Subcutaneous adipose tissue (tissue), 4 donors: ENCODE measurements around the gene ZRANB3. TPM values are rescaled to one million over a fixed set of nuclear protein-coding genes. Genes with fewer than 3 reads are reported as not detected.

Source experiments
- small RNA-seq: library from RNA; depleted of rRNA; stranded (forward); fragments of <200 nt; gene quantifications from one replicate; pipeline ENCODE3, GENCODE V24; 2016
- total RNA-seq, 4 donors: library from RNA; depleted of rRNA; stranded (reverse); fragments of >200 nt; gene quantifications; one replicate each; pipeline ENCODE4 v1.1.0, GENCODE V29; 2016

ZRANB3 gene
- total RNA-seq, 4 donors from 2014 or later = 2.2 to 7.0 (median 2.6) TPM

Small RNA genes within 50 kb of the gene (small RNA-seq; reads per million reads assigned to genes)
- gene SNORA40B = 0.36 reads per million

Other genes with a start within 250 kb of the ZRANB3 start
- 10 to 100 TPM; 12.3 to 23.0 (median 18.1) TPM for gene R3HDM1, start 266 bp upstream of the ZRANB3 start, total RNA-seq
- 100 to 1,000 TPM in 1 of 4 donors, 10 to 100 TPM in 3; 58.2 to 101 (median 67.8) TPM for gene UBXN4, start 210.6 kb upstream of the ZRANB3 start, total RNA-seq